RPMI7951 (cell line): ENCODE measurements around the gene C12orf56. TPM values are rescaled to one million over a fixed set of nuclear protein-coding genes. Genes with fewer than 3 reads are reported as not detected.
"Not testable (repeated sequence)": the region's sequence is repeated elsewhere in the genome, so short reads cannot be mapped to it uniquely, and the experiment has no call there.

Source experiments
- DNase-seq: peaks from one replicate; pipeline ENCODE4 v3.0.0-alpha.2; 2012; ENCODE audit warnings: low read depth
- total RNA-seq: library from RNA; depleted of rRNA; stranded (reverse); fragments of >200 nt; shearing (Covaris generic); gene quantifications from 2 replicates; pipeline ENCODE4 v1.2.3, GENCODE V29; 2014

The C12orf56 gene
- total RNA-seq, 1 experiment from 2014 or later: under 0.01 TPM

DNA sequence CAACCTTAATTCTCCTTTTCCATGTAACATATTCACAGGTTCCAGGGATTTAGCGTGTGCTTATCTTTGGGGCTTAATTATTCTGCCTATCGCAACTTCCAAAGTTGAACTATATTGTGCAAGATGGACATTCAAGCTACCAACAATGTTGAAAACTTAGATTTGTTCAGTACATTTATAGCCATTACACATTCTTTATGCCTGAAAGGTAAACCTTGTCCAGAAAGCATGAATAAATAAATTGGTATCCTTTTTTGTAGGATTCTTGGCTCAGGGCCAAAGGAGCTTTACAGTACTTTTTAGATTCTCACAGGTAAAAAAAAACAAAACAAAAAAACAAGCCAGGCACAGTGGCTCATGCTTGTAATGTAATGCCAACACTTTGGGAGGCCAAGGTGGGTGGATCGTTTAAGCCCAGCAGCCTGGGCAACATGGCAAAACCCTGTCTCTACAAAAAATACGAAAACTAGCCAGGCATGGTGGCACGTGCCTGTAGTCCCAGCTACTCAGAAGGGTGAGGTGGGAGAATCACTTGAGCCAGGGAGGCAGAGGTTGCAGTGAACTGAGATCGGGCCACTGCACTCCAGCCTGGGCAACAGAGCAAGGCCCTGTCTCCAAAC is 3.3 kb downstream of the C12orf56 start:
- no peak for DNase-seq

DNA sequence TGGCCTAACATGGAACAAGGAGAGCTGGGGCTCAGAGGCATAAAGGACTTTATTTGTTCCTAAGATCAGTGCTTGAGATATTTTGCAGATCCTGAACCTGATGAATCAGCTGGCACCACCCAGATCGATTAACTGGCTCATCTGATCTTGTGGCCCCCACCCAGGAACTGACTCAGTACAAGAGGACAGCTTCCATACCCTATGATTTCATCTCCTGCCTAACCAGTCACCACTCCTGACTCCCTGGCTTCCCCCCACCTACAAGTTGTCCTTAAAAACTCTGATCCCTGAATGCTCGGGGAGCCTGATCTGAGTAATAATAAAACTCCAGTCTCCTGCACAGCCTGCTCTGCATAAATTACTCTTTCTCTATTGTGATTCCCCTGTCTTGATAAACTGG is 5.1 kb downstream of the C12orf56 start:
- DNase-seq: peak; percentile 19

- no peak for DNase-seq
Measured at GRCh38 chr12:64385019-64385418, 5.5 kb downstream of the C12orf56 start.

- no peak for DNase-seq
Measured at GRCh38 chr12:64383675-64384074, 6.9 kb downstream of the C12orf56 start.

- DNase-seq: no peak
Measured at GRCh38 chr12:64362721-64363305, 27.7 kb downstream of the C12orf56 start.

DNA sequence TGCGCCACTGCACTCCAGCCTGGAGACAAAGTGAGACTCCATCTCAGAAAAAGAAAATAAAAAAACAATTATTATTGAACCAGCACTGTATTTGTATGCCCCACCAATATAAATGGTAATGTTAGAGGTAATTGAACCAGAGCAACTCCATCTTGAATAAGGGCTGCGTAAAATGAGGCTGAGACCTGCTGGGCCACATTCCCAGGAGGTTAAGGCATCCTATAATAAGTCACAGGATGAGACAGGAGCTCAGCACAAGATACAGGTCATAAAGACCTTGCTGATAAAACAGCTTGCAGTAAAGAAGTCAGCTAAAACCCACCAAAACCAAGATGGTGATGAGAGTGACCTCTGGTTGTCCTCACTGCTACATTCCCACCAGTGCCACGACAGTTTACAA is 29.4 kb downstream of the C12orf56 start:
- DNase-seq: not testable (repeated sequence)

GRCh38 chr12:64356209-64356608 is 34.3 kb downstream of the C12orf56 start:
- DNase-seq: not testable (repeated sequence)

GRCh38 chr12:64352181-64352580 is 38.4 kb downstream of the C12orf56 start:
- DNase-seq: no peak

- no peak for DNase-seq
Measured at GRCh38 chr12:64351265-64351664, 39.3 kb downstream of the C12orf56 start.

DNA sequence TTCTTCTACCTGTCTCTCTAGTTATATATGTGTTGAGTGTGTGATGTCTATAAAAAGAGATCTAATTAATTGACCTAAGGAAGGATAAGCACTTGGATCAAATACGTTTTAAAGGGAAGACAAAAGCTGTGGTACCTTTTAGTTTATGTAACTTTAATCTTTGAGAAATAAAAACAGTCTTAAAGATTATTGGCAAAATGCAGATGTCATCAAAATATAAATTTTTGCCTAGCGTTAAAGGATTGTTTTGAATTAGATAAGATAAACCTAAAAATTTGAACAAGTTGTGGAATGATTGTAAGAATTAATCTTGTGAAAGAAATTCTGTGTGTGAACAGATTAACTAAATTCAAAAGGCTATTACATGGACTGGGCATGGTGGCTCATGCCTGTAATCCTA is 42.9 kb downstream of the C12orf56 start:
- DNase-seq: no peak

- DNase-seq: peak; percentile 17
Measured at GRCh38 chr12:64344631-64345030, 45.9 kb downstream of the C12orf56 start.

DNA sequence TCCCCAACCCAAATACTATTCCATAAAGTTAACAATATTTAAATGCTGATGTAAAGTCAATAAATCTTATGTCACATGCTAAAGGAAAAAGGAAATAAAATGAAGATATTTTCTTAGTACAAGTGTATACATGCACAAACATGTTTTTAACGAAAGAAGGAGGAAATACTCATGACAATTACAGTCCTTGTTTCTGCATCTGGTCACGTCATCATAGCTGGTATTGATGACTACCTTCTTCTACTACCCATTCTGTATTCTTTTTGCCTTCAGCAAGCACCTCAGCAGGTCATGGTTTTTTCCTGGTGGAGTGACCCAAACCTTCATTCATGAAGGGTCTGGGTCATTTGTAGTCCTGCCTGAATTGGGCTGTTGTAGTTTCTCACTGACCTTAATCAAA is 50.0 kb downstream of the C12orf56 start:
- DNase-seq: not testable (repeated sequence)

DNA sequence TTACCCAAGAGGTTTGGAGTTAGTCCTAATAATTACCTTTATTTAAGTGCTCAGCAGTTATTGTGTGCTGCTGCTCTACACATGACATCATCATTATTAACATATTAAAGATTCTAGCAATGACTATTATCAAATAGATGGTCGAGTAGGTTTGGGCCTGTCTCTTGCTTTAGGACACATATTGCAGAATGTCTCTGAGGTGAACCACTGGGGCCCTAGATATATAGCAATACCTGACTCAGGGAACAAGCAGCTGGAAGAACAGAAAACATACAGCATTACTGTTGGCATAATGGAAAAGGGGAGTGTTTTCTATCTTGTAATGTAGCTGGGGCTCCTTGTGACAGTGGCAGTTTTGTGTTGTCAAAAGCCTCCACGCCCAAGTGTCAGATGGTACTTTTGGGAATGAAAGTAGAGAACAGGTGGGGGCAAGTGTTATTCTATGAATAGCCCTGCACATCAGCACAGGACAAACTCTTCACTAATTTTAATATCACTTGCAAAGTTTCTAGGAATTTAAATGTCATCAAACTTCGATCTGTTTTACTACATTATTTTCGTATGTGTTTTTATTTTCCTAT is 54.6 kb downstream of the C12orf56 start:
- DNase-seq: no peak

DNA sequence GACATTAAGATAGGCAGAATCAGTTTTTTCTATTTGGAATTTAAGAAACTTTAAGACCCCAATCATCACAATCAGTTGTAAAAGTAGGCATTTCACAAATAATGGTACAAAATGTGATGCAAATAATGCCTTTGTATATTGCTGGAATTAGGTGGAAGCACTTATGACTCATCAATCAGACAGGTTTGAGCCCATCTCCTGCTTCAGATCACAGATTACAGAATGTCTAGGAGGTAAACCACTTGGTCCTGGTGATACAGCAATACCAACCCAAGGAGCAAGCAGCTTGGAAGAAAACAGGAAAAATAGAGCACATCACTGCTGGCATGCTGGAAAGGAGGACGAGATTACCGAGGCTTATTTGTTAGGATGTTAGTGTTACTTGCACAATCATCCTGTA is 57.6 kb downstream of the C12orf56 start:
- no peak for DNase-seq

GRCh38 chr12:64332296-64332695 is 58.3 kb downstream of the C12orf56 start:
- DNase-seq: no peak

GRCh38 chr12:64329031-64329710 is 61.4 kb downstream of the C12orf56 start:
- not testable (repeated sequence) for DNase-seq

DNA sequence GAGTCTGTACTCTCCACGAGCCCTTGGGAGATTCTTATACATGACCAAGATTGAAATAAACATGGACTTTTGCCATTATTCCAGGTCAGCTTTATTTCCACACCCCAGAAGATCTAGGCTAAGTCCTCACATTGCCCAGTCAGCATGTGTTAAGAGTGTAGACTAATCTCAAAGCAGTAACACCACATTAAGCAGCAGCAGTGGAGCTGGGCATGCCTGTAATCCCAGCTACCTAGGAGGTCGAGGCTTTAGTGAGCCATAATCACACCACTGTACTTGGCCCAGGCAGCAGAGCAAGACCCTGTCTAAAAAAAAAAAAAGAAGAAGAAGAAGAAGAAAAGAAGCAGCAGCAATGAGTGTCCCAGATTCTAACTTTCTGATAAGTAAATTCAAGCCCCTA is 65.5 kb downstream of the C12orf56 start:
- no peak for DNase-seq

GRCh38 chr12:64323476-64324225 is 66.9 kb downstream of the C12orf56 start:
- no peak for DNase-seq

GRCh38 chr12:64323006-64323405 is 67.6 kb downstream of the C12orf56 start:
- DNase-seq: no peak

DNA sequence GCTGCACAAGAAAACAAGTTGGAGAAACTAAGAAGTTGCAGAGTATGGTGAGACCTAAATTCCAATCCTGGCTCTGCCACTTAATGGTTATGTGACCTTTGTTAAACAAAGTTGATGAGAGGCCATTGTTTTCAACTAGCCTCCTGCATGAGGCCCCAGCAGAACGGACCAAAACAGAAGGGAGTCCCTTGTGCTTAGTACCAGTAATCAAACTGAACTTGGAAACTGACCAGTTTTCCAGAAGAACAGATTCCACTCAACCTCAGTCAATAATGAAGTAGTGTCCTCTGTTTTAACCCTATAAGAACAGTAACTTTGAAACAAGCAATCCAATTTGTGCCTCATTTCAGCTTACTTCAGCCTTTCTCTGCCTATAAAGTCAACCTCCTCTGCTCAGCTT is 69.9 kb downstream of the C12orf56 start:
- no peak for DNase-seq

DNA sequence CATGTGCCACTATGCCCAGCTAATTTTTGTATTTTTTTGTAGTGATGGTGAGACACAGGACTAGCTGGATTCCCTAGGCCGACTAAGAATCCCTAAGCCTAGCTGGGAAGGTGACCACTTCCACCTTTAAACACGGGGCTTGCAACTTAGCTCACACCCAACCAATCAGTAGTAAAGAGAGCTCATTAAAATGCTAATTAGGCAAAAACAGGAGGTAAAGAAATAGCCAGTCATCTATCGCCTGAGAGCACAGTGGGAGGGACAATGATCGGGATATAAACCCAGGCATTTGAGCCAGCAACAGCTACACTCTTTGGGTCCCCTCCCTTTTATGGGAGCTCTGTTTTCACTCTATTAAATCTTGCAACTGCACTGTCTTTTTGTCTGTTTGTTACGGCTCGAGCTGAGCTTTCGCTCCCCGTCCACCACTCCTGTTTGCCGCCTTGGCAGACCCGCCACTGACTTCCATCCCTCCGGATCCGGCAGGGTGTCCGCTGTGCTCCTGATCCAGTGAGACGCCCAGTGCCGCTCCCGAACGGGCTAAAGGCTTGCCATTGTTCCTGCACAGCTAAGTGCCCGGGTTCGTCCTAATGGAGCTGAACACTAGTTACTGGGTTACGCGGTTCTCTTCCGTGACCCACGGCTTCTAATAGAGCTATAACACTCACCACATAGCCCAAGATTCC is 70.9 kb downstream of the C12orf56 start:
- DNase-seq: not testable (repeated sequence)

GRCh38 chr12:64318605-64319004 is 72.0 kb downstream of the C12orf56 start:
- peak; percentile 3 for DNase-seq
